CD4-positive, alpha-beta T cell treated with Interferon alpha-2 for 1 hour (primary cell): Measurements from ENCODE around the gene DUSP15.

Source experiments
- DNase-seq, 2 donors: peaks; one replicate each; pipeline ENCODE4 v3.0.0-alpha.2; 2020 to 2022

Gene DUSP15, protein sequence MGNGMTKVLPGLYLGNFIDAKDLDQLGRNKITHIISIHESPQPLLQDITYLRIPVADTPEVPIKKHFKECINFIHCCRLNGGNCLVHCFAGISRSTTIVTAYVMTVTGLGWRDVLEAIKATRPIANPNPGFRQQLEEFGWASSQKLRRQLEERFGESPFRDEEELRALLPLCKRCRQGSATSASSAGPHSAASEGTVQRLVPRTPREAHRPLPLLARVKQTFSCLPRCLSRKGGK

DNA sequence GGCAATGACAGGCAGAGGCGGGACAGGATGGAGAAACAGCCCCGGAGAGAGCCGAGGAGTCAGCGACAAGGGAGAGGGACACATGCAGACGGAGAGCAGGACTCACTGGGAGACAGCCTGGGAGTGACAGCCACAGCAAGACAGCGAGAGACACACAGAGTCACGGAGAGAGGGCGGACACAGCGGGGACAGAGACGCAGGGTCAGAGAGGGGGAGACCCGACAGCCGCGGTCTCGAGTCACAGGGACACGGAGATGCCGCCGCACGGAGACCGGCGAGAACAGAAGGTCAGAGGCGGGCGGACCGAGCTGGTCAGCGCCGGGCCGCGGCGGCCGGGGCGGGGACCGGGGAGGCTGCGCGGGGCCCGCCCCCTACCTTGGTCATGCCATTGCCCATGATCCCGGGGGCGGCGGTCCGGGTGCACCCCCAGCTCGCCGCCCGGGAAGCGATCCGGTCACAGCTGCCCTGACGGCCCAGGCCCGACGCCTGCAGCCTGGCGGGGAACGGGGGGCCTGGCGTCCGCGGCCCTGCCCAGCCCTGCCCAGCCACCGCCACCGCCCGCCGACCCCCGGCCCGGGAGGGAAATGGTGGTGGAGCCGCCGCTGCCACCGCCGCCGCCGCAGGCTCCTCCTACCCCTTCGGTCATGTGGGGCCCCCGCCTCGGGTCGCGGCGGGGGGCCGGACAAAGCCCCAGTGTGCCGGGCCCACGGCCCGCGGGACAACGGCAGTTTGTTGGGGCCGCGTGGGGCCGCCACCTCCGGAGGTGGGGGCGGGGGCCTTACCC lies at the start of gene DUSP15, which contains the start of gene TTLL9:
TSS of gene DUSP15 (minus strand) at position 586 of the 784 bp plus-strand sequence. CDS start at position 396, 190 bp downstream.
TSS of gene TTLL9 (plus strand) at position 693 of the 784 bp plus-strand sequence. CDS start 493 bp downstream, outside the sequence.
- DNase-seq: peak in 1 of 2 donors; percentile 17

DNA sequence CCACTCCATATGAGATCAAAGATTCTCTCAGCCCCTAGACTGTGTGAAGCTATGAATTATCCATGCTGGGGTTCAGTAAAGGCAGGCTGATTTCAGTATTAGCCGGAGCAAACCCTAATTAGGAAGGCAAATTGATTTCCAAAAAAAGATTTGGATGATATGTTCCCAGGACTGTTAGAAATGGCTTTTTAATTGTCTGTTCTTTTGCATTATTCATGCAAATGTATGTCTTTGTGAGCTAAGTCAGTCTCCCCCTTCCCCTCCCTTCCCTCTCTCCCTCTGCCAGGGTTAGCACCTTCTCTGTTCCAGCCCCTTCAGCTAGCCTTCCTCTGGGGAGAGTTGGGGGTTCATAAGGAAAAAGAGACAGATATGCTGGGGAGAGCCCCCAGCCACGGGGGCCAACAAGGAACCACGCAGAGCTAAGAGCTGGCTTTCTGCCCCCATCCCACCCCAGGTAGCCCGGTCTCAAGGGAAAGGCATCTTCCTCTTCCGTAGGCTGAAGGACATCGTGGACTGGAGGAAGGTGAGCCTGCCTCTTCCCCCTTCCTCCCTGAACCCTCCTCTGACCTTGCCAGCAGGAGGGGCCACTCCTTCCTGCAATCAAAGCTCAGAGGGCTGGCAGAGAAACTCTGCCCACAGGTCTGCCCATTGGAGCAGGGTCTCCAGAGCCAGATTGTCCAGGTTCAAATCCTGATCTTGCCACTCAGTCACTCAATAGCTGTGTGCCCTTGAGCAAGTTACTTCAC lies 49.3 kb upstream of the DUSP15 start:
- DNase-seq: no peak

DNA sequence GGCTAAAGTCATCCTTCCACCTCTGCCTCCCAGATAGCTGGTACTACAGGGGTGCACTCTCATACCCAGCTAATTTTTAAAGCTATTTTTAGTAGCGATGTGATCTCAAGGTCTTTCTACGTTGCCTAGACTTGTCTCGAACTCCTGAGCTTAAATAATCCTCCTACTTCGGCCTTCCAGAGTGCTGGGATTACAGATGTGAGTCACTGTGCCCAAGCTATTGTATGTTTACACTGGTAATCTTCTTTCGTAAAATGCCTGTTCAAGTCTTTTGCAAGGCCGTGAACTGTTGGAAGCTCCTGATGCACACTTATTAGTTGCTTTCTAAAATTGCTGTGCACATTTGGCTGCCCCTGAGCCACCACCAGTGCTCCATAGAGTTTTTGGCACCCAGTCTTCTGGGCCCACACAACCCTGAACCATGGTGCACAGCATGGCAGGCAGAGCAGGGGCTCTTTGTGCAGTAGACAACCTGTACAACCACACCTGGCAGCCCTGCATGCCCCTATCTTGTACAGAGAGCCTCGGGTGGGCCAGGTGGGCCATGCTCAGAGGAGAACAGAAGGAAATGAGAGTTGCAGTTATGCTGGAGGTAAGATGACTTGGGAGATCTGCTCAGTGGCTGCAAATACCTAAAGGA lies 48.3 kb upstream of the DUSP15 start:
- no peak for DNase-seq

DNA sequence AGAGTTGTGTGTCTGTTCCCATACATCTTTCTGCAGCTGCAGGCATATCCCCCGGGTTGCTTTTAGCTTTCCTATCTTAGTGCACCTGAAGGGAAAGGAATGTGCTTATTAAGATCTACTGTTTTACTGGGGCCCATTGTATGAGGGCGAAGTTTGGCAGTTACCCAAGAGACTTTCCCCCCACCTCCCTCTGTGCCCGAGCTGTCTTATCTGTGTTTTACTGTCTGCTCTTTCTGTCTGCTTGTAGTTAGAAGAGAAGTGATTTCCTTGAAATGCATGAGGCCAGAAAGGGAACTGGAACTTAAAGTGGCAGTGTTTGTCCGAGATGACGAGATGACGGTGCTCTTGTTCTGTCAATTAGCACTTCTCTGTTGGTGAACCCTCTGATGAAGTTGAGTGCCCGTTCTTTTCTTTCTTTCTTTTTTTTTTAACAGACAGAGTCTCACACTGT lies 47.7 kb upstream of the DUSP15 start:
- peak; percentile 21 to 23 for DNase-seq

DNA sequence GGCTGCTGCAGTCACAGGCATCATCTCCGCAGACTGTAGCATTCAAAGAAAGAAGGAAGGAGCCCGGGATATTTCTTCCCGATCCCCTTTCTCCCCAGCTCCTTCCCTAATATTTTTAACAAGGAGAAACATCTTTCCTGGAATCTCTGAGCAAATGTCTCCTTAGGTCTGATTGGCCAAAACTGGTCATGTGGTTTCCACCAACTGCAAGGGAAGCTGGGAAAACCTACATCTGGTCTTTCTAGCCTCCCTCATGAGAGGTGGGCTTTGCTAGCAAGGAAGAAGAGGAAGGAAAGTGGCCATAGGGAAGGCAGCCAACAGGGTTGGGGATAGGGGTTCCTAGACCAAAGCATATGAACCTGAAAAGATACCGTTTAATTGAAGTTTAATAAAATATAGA lies 46.4 kb upstream of the DUSP15 start:
- no peak for DNase-seq

DNA sequence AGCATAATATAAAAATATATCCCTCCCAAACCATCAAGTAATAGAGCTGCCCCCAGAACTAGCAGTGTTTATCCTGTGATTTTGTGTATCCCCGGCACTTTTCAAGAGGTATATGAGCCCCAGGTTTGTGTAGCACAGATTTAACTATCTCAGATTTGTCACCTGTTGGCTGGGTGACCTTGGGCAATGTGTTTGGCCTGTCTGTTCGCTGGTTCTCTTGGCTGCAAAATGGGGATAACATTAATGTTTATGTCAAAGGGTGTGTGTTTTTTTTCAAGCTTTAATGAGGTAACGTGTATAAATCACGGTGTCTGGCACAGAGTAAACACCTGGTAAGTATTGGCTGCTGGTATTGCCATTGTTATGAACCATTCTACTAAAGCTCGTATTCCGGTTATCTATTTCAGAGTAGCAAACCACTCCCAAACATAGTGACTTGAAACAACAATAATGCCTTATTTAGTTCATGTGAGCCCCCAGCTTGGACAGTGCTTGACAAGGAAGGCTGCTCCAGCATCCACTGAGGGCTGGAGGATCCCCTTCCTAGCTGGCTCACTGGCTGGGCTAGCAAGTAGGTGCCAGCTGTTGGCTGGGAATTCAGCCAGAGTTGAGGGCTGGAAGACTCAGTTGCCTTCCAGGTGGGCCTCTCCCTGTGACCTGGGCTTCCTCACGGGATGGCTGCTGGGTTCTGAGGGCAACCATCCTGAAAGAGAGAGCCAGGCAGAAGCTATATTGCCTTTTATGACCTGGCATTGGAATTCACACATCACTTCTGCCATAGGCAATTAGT lies 45.4 kb upstream of the DUSP15 start:
- DNase-seq: no peak

DNA sequence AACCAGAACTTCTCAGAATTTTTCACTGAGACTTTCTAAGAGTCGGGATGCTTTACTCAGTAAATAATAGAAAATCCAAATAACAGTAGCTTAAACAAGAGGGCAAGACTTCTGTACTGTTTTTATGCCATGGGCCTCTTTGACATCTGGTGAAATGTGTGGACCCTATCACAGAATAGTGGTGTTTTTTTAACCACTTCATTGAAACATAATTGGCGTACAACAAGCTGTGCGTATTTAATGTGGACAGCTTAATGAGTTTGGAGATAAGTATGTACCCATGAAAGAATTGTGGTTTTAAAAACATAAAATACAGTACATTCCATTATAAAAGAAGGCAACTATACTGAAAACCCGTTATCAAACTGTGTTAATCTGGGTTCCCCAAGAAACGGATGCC lies 43.8 kb upstream of the DUSP15 start:
- DNase-seq: no peak

DNA sequence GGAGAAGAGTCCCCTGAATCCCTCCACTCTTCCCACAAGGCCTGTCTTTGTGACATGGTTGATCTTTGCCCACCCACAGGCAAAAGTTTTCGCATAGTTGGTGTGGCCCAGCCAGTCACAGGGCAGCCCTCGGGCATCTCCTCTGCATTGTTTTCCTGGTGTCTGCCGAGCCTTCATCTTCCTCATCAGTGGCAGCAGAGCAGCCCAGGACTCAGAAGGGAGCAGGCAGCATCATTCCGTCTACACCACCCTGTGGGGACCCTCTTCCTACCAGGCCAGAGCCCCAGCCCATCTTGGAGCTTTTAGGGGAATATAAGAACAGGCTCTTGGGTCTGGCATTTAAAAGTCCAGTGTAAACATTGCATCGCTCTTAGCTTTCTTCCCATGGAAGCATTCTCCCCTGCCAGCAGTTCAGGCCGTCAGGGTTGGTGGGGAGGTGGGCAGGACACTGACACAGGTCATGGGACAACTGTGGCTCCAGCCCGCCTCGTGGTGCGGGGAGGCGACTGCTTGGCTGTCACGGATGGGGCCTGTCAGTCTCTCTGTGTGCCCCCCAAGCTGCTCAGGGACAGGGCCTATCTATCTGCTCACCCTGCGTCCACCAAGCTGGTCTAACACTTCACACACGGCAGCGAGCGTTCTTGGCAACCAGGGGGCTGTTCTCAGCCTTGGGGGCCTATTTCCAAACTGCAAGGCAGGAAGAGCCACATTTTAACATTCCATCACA lies 43.3 kb upstream of the DUSP15 start:
- DNase-seq: no peak

DNA sequence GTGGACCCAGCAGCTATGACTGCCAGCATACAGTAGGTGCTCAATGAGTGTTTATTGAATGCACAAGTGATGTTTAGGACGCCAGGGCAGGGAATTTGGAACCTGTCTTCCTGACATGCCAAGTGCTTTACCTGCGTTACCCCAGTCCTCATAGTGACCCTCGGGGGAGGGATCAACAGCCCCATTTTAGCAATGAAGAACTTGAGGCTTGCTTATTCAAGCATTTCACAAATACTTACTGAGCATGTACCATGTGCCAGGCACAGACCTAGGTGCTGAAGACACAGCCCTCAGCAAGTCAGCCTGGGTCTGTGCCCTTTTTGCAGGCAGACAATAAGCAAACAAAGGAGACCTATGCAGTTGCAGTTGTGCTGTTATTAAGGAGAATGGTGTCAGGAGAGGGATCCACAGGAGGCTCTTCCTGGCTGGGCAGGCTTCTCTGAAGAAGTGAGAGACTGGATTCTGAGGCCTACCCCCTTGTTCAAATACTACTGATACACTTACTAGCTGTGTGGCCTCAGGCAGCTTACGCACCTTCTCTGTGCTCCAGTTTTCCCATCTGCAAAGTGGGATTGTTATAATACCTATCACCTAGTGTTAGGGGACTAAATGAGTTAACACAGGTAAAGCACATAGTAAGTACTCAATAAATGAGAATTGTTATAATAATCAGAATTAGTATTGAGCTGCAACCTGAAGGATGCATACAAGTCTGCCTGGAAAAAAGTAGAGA lies 39.9 kb upstream of the DUSP15 start:
- no peak for DNase-seq

DNA sequence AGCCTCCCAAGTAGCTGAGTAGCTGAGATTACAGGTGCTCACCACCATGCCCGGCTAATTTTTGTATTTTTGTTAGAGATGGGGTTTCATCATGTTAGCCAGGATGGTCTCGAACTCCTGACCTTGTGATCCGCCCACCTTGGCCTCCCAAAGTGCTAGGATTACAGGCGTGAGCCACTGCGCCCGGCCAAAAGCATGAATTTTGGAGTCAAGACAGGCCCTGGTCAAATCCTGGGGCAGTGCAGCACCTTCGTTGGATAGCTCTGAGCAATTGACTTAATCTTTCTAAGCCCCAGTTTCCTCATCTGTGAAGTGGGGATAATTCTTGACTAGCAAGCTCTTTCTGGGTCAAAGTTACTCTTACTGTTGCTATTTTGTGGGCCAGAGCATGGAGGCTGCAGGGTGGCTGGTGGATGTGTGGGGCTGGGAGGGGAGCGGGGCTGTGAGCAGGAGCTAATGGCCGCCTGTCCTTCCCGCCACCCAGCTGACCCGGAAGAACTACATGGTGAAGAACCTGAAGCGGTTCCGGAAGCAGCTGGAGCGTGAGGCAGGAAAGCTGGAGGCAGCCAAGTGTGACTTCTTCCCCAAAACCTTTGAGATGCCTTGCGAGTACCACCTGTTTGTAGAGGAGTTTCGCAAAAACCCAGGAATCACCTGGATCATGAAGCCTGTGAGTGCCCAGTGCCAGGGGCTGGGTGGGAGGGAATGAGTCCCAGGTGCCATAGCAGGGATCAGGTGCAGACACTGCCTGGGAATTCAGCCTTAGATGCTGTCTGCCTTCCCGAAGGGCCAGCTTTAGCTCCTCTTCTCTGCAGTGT lies 39.1 kb upstream of the DUSP15 start:
- DNase-seq: no peak

DNA sequence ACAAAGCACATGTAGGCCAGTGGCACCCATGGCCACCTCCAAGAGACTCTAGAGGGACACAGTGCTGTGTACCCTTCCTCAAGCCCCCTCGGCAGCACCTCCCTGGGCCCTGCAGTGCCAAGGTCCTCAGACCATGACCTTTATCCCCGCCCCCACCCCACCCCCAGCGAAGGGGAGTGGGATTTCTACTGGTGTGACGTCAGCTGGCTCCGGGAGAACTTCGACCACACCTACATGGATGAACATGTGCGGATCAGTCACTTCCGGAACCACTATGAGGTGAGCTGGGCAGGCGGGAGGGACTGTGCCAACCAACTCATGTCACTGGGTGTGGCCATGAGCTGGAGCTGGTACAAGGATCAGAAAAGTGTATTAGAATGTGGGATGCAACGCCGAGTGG lies 38.1 kb upstream of the DUSP15 start:
- no peak for DNase-seq

DNA sequence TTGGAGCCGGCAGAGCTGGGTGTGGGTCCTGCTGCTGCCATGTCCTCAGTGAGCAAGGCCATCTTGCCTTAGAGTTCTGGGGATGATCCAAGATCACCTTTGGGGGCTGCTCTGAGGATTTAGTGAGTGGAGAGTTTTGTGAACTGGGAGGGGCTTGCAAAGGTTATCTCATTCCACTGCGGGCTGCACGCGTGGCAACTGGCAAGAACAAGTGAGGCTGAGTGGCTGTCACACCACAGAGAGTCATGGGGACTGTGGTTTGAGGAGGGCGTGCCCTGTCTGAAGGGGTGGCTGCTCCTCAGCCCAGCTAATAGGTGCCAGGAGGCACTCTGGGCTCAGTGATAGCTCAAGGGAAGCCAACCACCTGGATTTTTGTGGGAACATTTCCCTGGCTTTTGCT lies 37.7 kb upstream of the DUSP15 start:
- DNase-seq: no peak

DNA sequence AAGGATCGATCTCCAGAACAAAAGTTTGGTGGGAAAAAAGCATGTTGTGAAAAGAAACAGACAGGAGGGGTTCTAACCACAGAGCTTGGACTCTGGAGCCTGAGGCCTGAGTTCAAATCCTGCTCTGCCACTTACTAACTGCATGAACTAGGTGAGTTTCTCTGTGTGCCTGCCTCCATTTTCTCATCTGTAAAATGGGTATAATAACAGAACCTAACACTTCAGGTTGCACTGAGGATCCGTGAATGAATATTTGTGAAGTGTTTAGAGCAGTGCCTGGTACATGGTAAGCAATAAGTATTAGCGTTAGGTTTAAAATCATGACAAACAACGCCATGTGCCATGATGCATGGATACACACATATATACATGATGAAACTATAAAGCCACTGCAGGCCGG lies 36.7 kb upstream of the DUSP15 start:
- DNase-seq: no peak

DNA sequence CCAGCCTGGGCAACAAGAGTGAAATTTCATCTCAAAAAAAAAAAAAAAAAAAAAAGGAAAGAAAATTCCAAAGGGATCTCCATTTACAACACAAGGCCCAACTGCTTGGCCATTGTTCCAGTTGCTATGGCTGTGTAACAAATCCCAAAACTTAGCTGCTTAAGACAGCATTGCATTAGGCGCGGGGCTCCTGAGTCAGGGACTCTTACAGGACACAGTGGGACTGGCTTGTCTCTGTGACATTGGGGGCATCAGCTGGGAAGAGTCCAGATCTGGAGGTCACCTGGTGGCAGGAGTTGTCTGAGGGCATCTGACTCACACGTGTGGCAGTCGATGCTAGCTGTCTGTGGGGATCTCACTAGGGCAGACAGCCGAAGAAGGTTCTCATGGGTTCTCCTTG lies 35.7 kb upstream of the DUSP15 start:
- DNase-seq: no peak

DNA sequence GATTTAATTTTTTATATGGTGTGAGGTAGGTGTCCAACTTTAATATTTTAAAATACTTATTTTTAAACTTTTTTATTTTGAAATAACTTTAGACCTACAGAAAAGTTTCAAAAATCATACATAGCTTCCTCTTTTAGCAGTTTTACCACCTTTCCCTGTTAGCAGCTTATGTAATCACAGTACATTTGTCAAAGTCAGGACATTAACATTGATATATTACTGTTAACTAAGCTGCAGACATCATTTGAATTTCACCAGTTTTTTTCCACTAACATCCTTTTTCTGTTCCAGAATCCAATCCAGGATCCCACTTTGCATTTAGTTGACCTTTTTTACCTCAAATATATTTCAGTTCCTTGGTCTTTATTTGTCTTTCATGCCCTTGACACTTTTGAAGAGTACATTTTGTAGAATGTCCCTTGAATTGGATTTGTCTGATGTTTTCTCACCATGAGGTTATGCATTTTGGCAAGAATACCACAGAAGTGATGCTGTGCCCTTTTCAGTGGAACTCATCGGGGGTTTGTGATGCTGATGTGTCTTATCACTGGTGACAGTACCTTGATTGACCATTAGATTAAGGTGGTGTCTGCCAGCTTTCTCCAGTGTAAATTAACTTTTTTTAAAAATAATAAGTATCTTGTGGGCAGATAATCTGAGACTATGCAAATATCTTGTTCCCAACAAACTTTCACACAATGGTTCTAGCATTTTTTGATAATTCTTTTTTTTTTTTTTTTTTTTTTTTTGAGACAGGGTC lies 33.5 kb upstream of the DUSP15 start:
- no peak for DNase-seq

DNA sequence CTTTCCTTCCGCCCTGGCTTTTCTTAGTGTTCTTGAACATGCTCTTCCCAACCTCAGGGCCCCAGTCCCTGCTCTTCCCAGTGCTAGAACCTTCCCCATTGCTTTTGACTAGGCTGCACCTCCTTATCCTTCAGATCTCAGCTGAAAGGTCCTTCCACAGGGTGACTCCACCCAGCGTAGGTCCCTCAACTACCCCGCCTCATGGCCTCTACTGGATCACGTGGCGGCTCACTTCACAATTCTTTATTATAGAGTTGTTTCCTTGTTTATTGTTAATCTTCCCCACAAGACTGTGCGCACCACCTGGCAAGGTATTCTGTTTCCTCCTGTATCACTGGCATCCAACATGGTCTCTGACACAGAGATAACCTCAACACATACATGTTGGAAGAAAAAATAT lies 31.3 kb upstream of the DUSP15 start:
- DNase-seq: no peak

DNA sequence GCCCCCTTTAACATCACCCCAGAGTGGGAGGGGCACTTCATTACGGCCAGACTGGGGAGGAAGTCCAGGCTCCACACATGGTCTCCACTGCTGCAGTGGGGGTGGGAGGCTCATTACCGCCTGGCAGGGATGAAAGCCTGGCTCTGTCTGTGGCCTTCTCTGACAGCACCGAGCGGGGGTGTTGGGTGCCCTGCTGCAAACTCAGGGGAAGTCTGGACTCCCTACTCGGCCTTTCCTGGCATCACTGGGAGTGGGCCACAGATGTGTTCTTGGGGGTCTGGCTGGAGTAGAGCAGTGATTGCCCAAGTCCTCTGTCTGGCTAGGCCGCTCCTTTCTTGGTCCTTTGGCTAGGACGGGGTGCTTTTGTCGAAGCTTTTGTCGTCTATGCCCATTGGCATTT lies 27.2 kb upstream of the DUSP15 start:
- DNase-seq: no peak

DNA sequence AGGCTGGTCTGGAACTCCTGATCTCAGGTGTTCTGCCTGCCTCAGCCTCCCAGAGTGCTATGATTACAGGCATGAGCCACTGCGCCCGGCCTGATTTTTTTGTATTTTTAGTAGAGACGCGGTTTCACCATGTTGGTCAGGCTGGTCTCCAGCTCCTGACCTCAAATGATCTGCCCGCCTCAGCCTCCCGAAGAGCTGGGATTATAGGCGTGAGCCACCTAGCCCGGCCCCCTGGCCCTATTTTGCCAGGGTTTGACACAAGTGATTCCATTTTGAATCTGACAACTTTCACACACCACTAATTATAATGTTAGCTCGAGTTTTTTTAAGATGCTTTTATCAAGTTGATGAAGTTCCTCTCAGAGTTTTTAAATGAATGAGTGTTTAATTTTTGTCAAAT lies 25.7 kb upstream of the DUSP15 start:
- DNase-seq: no peak
